ENCODE data around the gene SKA1. TPM values are rescaled to one million over a fixed set of nuclear protein-coding genes. Genes with fewer than 3 reads are reported as not detected.
A peak's percentile ranks its signal among the peaks of the same experiment; 100 is the strongest.
"Not testable (repeated sequence)": the region's sequence is repeated elsewhere in the genome, so short reads cannot be mapped to it uniquely, and the experiment has no call there.

The SKA1 gene
- total RNA-seq, 1 experiment from 2014 or later: 32.6 TPM

DNA sequence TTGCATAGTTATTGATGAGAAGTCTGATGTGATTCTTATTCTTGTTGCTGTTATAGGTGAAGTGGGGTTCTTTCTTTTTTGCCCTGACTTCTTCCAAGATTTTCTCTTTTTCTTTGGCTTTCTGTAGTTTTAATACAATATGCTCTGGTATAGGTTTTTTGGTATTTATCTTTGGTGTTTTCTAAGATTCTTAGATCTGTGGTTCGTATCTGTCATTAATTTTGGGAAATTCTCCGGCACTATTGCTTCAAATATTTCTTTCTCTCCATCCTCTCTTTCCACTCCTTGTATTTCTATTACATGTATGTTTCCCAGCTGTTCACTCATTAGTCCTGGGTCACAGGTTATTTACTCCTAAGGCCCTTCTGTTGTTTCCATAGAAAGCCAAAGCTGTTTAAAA, 43.8 kb downstream of the SKA1 start:
- no peak for DNase-seq (ENCODE audit: low spot score)
- in situ Hi-C loops (cut with HindIII; ENCODE audit: low sequenced_read_pairs): no loop called here

DNA sequence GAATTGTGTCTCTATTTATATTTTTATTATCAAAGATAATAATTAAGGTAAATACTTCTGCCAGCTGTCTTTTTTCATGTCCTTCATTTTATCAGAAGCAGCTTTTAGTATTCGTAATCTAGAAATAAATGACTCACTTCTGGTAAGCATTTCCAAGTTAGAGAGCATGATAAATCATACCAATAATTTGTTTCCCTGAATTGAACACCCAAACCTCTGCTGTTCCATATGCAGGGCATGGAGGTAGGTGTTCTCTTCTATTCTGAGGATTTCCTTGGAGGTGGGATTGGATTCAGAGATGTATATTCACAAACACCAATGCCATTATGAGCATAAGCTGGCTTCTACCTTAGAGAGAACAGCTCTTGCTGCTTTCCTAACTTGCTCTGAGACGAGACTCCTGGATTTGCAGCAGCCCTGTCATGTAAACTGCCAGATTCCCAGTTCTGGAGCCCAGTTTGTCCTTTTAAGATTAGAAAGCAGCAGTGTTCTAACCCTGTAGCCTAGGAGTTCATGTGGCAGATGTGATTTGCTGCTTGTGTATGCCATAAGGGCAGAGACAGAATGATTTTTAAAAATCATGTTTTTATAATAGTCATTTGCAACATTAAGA, 47.5 kb downstream of the SKA1 start:
- DNase-seq (ENCODE audit: low spot score): no peak
- in situ Hi-C loops (cut with HindIII; ENCODE audit: low sequenced_read_pairs): no loop called here

DNA sequence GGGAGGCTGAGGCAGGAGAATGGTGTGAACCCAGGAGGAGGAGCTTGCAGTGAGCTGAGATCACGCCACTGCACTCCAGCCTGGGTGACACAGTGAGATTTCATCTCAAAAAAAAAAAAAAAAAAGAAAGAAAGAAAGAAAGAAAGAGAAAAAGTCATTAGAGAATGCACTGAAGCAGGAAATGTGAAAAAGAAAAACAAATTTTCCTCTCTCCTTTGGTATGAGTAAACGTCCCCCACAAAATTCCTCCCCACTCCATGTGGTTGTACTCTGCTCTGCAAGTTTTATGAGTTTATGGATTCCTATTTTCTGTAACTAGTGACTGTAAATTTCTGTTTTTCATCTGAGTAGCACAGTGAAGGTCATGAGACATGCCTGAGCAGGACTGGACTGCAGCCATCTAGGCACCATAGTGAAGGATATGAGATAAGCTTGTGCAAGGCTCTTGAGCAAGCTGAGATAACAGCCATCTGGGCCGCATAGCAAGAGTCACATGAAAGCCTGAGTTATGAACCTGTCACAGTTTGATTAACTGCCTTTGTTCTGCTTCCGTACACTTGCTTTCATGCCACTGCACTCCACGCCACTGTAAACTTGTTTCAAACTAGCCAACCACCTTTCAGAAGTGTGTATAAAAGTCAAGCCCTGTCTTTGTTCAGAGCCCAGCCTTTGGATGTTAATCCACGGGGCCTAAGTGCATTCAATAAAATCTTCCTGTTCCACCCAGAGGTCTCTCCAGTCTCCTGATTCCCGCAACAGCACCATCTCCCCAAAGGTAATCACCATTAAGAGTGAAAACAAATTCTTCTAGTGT, 50.2 kb downstream of the SKA1 start:
- in situ Hi-C loops (cut with HindIII; ENCODE audit: low sequenced_read_pairs): no loop called here
- no peak for DNase-seq (ENCODE audit: low spot score)

DNA sequence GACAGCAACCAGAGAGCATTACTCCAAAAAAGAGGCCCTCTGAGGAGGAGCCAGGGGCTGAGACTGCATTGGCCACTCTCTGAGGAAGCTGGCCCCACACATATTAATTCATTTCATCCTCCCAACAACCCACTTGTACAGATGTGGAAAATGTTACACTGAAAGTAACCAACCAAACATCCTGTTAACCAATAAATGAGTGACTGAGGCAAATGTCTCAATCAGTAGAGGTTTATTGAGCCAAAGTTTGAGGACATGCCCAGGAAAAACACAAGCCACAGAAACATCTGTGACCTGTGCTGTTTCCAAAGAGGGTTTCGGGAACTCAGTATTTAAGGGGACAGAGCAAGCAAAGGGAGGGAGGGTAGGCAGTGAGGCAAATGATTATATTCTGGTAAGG, 53.0 kb downstream of the SKA1 start:
- in situ Hi-C loops (cut with HindIII; ENCODE audit: low sequenced_read_pairs): no loop called here
- DNase-seq (ENCODE audit: low spot score): no peak

DNA sequence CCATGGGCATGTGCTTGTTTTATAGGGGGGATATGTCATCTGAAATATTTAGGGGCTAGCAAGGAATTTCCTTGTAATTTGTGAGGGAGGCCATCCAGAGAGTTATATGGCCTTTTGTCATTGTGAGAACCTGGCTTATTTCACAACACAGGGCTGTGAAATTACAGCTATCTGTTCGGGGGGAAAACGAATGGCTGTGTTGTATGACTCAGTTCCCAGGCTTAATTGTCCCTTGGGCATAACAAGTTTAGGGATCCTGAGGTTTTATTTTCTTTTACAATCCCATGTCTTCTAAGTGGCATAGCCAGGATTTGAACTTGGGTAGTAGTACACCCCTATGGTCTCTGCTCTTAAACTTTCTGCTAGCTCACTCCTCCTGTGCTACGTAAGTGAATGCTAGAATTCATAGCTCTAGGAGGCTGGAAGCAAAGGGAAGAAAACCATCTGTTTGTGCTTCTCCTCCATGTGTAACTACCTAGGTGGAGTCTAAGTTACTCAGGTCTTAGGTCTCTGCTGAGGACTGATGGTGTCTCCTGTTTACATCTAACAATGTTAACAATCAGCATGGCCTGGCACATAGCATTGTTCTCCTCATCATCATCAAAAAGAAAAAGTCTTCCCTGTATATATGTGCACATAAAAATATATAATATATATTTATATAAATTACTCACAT, 53.8 kb downstream of the SKA1 start:
- in situ Hi-C loops (cut with HindIII; ENCODE audit: low sequenced_read_pairs): no loop called here

DNA sequence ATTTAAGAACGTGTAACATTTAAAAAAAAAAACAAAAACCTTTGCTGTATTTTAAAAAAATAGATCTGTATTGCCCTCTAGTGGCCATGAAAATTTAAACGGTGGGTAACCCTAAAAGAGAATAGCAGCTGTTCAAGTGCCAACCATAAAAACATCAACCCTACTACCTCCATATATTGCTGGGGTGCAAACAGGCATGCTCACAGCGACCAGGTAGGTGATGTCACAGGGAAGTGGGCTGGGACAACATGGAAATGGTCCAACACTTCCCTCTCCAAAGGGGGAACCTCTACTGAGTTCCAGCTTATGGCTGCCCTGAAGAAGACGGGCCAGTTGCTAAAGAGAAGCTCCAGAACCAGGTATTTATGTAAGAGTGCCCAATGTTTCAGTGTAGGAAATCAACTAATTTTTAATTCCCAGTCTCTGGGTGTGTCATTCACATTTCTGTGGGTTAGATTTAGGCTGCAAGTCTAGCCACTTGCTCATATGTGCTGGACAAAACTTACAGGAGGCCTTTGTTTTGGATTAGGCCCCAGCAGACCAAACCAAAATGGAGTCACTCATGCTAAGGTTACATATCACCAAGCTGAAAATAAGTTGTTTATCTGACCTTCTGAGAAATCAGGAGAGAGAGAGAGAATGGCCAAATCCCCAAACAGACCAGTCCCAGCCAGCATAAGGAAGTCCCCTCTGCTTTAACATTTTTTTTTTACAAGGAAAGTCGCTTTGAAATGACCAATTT, 54.5 kb downstream of the SKA1 start:
- peak; percentile 30 for DNase-seq (ENCODE audit: low spot score)
- in situ Hi-C loops (cut with HindIII; ENCODE audit: low sequenced_read_pairs): no loop called here

More for the DNA sequence above, 53.8 kb downstream of the SKA1 start:
- no peak for DNase-seq (ENCODE audit: low spot score)

DNA sequence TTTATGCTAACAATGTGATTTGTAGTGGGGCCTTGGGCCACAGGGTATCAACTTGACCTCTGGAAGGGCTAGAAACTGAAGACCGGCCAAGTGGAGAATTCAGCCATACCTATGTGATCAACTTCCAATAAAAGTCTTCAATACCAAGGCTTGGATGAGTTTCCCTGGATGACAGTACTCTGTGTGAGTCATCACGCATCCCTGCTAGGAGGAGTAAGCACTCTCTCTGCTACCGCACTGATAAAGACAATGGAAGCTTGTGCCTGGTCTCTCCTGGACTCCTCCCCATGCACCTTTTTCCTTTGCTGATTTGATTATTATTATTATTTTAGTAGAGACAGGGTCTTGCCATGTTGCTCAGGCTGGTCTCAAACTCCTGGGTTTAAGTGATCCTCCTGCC, 58.1 kb downstream of the SKA1 start:
- in situ Hi-C loops (cut with HindIII; ENCODE audit: low sequenced_read_pairs): no loop called here
- no peak for DNase-seq (ENCODE audit: low spot score)

DNA sequence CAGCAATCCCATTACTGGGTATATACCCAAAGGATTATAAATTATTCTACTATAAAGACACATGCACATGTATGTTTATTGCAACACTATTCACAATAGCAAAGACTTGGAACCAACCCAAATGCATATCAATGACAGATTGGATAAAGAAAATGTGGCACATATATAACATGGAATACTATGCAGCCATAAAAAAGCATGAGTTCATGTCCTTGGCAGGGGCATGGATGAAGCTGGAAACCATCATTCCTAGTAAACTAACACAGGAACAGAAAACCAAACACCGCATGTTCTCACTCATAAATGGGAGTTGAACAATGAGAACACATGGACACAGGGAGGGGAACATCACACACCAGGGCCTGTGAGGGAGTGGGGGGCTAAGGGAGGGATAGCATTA, 61.9 kb downstream of the SKA1 start:
- DNase-seq (ENCODE audit: low spot score); in situ Hi-C loops (cut with HindIII; ENCODE audit: low sequenced_read_pairs): not testable (repeated sequence)

DNA sequence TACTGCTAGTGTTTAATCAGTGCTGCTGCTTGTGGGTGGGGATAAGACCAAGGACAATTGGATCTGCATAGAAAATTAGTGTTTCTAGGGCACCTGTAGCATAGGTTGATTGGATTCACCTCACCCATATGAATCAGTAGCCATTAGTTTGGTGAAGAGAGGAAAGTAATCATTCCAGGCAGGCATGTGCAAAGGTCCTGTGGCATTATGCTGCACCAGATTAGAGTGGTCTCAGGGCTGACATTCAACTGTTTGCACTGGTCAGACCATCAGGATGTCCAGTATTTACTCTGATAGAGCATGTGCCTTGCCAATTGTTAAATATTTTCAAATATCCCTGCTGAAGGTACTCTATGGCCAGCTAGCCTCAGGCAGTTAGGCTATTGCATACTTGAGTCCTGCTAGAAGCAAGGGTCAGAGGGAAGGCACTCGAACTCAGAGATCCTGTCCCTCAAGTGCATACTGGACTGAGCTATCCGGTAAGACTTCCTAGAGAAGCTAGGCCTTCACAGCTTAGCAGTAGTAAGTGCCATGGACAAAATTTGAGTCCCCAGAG, 64.7 kb downstream of the SKA1 start:
- no peak for DNase-seq (ENCODE audit: low spot score)
- in situ Hi-C loops (cut with HindIII; ENCODE audit: low sequenced_read_pairs): no loop called here

DNA sequence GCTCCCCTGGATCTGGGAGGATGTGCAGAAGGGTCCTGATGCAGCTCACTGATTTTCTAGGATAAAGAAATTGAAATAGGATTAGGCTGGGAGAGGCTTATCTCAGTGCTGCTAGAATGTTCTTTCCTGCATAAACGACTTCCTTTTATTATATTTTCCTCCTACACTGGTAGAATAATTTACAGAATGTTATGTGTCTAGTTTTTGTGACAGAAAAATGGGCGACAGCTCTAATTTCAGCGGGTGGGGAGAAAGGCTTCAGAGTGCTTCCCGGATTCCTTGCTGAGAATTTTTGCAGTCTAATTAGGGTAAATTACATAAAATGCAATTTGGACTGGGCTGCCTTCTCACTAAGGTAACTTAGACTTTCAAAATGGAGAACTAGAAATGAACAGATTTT, 66.2 kb downstream of the SKA1 start:
- no peak for DNase-seq (ENCODE audit: low spot score)
- in situ Hi-C loops (cut with HindIII; ENCODE audit: low sequenced_read_pairs): no loop called here

DNA sequence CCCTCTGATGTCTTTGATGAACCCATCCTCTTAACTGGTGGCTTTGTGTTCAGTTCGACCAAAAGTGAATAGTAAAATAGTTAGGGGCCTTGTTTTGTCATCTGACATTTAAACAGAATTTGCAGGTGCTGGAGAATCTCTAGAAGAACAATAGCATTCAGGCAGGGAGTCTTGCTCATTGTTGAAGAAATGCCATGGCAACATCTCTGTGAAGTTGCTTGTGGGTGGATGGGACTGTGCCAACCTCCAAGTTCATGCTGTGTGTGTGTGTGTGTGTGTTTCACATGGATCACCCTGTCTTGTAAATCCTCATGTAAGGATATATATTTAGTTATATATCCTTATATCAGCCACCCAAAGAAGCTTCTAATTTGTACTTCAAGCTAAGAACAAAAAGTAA, 66.7 kb downstream of the SKA1 start:
- in situ Hi-C loops (cut with HindIII; ENCODE audit: low sequenced_read_pairs): no loop called here
- DNase-seq (ENCODE audit: low spot score): no peak

Other genes starting within 250 kb of the SKA1 start
- gene MYO5B, start 179.9 kb upstream of the SKA1 start, total RNA-seq (2014; rRNA removed; shearing (Covaris generic)): not detected in 2 replicates
- not detected in 2 replicates for gene CFAP53, start 108.6 kb upstream of the SKA1 start, total RNA-seq (2014; rRNA removed; shearing (Covaris generic))
- gene MBD1, start 93.5 kb upstream of the SKA1 start, total RNA-seq (2014; rRNA removed; shearing (Covaris generic)): 48.2 and 49.7 TPM in 2 replicates
- gene CXXC1, start 87.4 kb upstream of the SKA1 start, total RNA-seq (2014; rRNA removed; shearing (Covaris generic)): 74.3 and 88.3 TPM in 2 replicates
- gene MAPK4, start 185.0 kb downstream of the SKA1 start, total RNA-seq (2014; rRNA removed; shearing (Covaris generic)): not detected in 2 replicates

Measured in G401 (cell line).